ENCODE measurements around the gene MAJIN.

DNA sequence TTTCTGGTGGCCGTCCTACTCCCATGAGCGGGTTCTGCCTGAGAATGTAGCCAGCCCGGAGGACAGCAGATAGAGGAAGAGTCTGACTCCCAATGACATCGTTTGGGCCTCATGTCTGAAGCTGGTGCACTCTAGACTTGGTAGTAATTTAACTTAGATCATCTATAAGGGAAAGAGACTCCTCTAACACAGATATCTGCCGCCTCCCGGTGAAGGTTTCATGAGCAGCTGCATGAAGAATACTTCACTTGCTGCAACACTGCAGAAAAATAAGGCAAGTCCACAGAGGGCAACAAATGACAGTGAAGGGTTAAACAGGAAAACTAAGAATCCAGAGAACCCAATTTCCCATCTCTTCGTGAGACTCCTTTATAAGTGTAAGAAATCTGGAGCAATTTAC, 36.1 kb upstream of the MAJIN start:
- TF ChIP-seq CTCF (IDR thresholded peaks at IDR 0.05) (no peak), ATF2 (CRISPR knock-in tag; IDR thresholded peaks at IDR 0.05; ENCODE audit: borderline replicate concordance, low read depth) (no peak), SOX15 (CRISPR knock-in tag; IDR thresholded peaks at IDR 0.05) (no peak), USF1 (CRISPR knock-in tag; IDR thresholded peaks at IDR 0.05) (no peak), ZNF423 (CRISPR knock-in tag; IDR thresholded peaks at IDR 0.05) (no peak), MAX (CRISPR knock-in tag; IDR thresholded peaks at IDR 0.05) (no peak), E2F4 (CRISPR knock-in tag; IDR thresholded peaks at IDR 0.05; ENCODE audit: borderline replicate concordance, low read depth) (no peak), ESRRA (CRISPR knock-in tag; IDR thresholded peaks at IDR 0.05; ENCODE audit: borderline replicate concordance) (no peak), MXD4 (CRISPR knock-in tag; IDR thresholded peaks at IDR 0.05; ENCODE audit: borderline replicate concordance) (no peak), NR3C1 (CRISPR knock-in tag; conservative IDR thresholded peaks at IDR 0.05; ENCODE audit: low read depth) (no peak), OVOL2 (CRISPR knock-in tag; IDR thresholded peaks at IDR 0.05; ENCODE audit: borderline replicate concordance) (no peak), ELF4 (CRISPR knock-in tag; IDR thresholded peaks at IDR 0.05; ENCODE audit: low read depth) (no peak)
- TF ChIP-seq, protein P1, sequence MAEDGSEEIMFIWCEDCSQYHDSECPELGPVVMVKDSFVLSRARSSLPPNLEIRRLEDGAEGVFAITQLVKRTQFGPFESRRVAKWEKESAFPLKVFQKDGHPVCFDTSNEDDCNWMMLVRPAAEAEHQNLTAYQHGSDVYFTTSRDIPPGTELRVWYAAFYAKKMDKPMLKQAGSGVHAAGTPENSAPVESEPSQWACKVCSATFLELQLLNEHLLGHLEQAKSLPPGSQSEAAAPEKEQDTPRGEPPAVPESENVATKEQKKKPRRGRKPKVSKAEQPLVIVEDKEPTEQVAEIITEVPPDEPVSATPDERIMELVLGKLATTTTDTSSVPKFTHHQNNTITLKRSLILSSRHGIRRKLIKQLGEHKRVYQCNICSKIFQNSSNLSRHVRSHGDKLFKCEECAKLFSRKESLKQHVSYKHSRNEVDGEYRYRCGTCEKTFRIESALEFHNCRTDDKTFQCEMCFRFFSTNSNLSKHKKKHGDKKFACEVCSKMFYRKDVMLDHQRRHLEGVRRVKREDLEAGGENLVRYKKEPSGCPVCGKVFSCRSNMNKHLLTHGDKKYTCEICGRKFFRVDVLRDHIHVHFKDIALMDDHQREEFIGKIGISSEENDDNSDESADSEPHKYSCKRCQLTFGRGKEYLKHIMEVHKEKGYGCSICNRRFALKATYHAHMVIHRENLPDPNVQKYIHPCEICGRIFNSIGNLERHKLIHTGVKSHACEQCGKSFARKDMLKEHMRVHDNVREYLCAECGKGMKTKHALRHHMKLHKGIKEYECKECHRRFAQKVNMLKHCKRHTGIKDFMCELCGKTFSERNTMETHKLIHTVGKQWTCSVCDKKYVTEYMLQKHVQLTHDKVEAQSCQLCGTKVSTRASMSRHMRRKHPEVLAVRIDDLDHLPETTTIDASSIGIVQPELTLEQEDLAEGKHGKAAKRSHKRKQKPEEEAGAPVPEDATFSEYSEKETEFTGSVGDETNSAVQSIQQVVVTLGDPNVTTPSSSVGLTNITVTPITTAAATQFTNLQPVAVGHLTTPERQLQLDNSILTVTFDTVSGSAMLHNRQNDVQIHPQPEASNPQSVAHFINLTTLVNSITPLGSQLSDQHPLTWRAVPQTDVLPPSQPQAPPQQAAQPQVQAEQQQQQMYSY (CRISPR knock-in tag; IDR thresholded peaks at IDR 0.05) = no peak

Data from WTC11 (cell line).